ENCODE measurements around the gene PPP1R12C. TPM values are rescaled to one million over a fixed set of nuclear protein-coding genes. Genes with fewer than 3 reads are reported as not detected.

Gene PPP1R12C
- total RNA-seq, 1 experiment from 2014 or later, result 110 TPM

DNA sequence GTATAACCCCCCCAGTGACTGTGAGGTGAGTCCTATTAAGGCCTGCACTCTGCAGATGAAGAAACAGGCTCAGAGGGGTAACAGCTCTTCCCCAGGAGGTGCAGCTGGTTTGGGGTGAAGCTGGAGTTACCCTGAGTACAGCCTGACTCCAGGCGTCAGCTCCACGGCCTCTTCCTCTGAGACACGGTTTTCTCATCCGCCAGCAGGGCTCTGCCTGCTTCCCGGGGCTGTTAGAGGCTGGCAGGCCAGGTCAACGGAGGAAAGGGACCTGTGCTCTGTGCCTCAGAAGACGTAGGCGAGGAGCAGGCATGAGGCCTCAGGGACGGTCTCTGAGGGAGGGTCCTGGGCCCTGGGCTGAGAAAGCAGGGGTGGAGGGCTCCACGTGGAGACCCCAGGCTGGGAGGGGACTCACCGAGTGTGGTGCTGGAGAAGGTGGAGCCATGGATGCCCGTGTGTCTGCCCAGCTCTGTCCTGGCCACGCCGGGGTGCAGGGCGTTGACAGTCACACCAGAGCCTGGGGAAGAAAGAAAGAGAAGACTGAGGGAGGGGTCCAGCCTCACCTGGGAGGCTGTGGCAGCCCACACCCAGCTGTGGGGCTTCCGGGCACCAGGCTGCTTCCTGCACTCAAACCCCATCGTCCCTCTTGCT is 70.3 kb downstream of the PPP1R12C start:
- intact Hi-C loops (cut with micrococcal nuclease; ENCODE audit: unreplicated experiment), result no loop called here
- Histone ChIP-seq H3K9me2 (ENCODE audit: insufficient read depth) (no peaks in the 10 kb centered on the region), H3K9me3 (ENCODE audit: insufficient read depth, low read depth) (no peaks in the 10 kb centered on the region), H3K27me3 (ENCODE audit: insufficient read depth, low read depth) (no peaks in the 10 kb centered on the region), H3K4me3 (no peak overlapping the region), H2AFZ (no peak overlapping the region), H3F3A (ENCODE audit: insufficient read depth, low read depth) (peaks cover 16% of the 10 kb centered on the region; the same call in 1 of the 2 replicates), H4K20me1 (ENCODE audit: insufficient read depth) (peaks cover 52% of the 10 kb centered on the region), H3K27ac (no peak overlapping the region), H3K4me2 (no peak overlapping the region), H3K79me2 (ENCODE audit: low read depth) (no peaks in the 10 kb centered on the region), H3K4me1 (replicated peaks; ENCODE audit: insufficient read depth) (no peaks in the 10 kb centered on the region), H3K36me3 (ENCODE audit: low read depth) (peaks cover 22% of the 10 kb centered on the region)
- no TSS peak for BruUV-seq (replicated peaks)
- TF ChIP-seq, protein P1, sequence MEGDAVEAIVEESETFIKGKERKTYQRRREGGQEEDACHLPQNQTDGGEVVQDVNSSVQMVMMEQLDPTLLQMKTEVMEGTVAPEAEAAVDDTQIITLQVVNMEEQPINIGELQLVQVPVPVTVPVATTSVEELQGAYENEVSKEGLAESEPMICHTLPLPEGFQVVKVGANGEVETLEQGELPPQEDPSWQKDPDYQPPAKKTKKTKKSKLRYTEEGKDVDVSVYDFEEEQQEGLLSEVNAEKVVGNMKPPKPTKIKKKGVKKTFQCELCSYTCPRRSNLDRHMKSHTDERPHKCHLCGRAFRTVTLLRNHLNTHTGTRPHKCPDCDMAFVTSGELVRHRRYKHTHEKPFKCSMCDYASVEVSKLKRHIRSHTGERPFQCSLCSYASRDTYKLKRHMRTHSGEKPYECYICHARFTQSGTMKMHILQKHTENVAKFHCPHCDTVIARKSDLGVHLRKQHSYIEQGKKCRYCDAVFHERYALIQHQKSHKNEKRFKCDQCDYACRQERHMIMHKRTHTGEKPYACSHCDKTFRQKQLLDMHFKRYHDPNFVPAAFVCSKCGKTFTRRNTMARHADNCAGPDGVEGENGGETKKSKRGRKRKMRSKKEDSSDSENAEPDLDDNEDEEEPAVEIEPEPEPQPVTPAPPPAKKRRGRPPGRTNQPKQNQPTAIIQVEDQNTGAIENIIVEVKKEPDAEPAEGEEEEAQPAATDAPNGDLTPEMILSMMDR (conservative IDR thresholded peaks at IDR 0.05), result no peak
- no peak for TF ChIP-seq EZH2 (IDR thresholded peaks at IDR 0.05; ENCODE audit: low read depth)
- ChIA-PET CTCF (no interaction called here), POLR2A (ENCODE audit: unreplicated experiment) (no interaction called here)
- no peak for DNase-seq

DNA sequence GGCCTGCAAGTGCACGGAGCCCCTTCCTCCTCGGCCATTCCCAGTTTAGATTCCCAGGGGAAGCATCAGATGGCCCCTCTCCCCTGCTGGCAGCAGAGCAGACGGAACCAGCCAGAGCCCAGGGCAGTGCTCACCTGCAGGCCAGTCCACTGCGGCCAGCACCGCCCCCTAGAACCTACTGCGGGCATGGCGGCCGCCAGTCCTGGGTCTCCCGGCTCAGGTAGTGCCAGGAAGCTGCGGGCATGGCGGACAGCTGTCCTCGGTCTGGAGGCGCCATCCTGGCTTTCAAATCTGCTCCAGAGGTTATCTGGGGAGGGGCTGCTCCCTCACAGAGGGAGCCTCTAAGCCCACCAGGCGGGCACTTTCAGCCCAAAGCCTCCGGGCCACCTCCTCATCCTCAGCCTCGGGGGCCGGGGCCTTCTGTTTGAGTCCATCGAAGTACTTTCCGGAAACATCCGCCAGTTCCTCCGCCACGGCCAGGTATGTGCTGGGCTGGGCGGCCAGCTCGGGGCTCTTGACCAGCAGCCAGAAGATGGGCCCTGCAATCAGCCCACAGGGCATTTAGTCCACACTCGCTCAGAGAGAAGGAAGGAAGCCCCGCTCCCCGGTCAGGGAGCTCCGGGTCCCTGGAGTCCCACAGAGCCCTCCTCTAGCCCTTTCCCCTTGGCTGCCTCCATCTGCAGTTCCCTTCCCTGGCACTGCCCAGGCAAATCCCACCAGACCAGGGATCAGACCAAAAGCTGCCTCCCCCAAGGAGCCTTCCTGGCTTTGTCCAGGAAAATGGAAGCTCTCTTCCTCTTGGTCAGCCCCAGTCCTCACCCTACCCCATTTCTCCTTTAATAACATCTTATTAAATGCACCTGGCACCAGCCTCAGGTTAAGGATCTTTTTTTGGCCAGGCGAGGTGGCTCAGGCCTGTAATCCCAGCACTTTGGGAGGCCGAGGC is 72.4 kb downstream of the PPP1R12C start:
- intact Hi-C loops (cut with micrococcal nuclease; ENCODE audit: unreplicated experiment), result no loop called here
- Histone ChIP-seq H3K27ac (no peak overlapping the region), H3F3A (ENCODE audit: insufficient read depth, low read depth) (peaks cover 22% of the 10 kb centered on the region; the same call in 1 of the 2 replicates), H4K20me1 (ENCODE audit: insufficient read depth) (peaks cover 46% of the 10 kb centered on the region), H3K9me3 (ENCODE audit: insufficient read depth, low read depth) (no peaks in the 10 kb centered on the region), H3K9me2 (ENCODE audit: insufficient read depth) (no peaks in the 10 kb centered on the region), H3K4me1 (replicated peaks; ENCODE audit: insufficient read depth) (no peaks in the 10 kb centered on the region), H3K4me3 (no peak overlapping the region), H3K4me2 (no peak overlapping the region), H2AFZ (no peak overlapping the region), H3K27me3 (ENCODE audit: insufficient read depth, low read depth) (no peaks in the 10 kb centered on the region), H3K36me3 (ENCODE audit: low read depth) (peaks cover 11% of the 10 kb centered on the region), H3K79me2 (ENCODE audit: low read depth) (no peaks in the 10 kb centered on the region)
- BruUV-seq (replicated peaks), result no TSS peak
- no peak for TF ChIP-seq EZH2 (IDR thresholded peaks at IDR 0.05; ENCODE audit: low read depth)
- TF ChIP-seq, protein P1 (conservative IDR thresholded peaks at IDR 0.05), result no peak
- DNase-seq, result no peak
- CTCF ChIA-PET, result no interaction called here
- POLR2A ChIA-PET (ENCODE audit: unreplicated experiment), result no interaction called here

DNA sequence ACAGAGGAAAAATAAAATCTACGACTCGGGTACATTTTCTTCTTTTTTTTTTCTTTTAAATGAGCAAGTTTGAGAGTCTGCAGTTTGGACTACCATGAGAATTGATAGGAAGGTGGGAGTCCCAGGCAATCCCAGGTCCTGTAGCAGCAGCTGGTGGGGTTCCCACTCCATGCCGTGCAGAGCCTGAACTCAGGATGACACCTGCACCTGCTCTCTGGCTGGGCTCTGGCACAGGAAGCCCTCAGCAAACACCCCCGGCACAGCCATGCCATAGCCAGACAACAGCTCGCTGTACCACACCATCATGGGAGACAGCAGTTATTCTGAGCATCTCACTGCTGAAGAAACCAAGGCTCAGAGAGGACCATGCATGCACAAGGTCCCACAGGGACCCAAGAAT is 73.2 kb downstream of the PPP1R12C start:
- ChIA-PET POLR2A (ENCODE audit: unreplicated experiment) (interaction anchor here (0.7 kb wide), 1 partner anchor 579 kb away, joined by 7 read pairs; no protein-coding TSS in a partner anchor), CTCF (interaction anchor here (0.7 kb wide), 1 partner anchor 107 kb away, joined by 3 read pairs; no protein-coding TSS in a partner anchor)
- intact Hi-C loops (cut with micrococcal nuclease; ENCODE audit: unreplicated experiment), result no loop called here
- Histone ChIP-seq H3K27ac (no peak overlapping the region), H2AFZ (no peak overlapping the region), H3K79me2 (ENCODE audit: low read depth) (no peaks in the 10 kb centered on the region), H3K4me2 (no peak overlapping the region), H3K4me1 (replicated peaks; ENCODE audit: insufficient read depth) (no peaks in the 10 kb centered on the region), H3K36me3 (ENCODE audit: low read depth) (peaks cover 11% of the 10 kb centered on the region), H3K4me3 (no peak overlapping the region), H4K20me1 (ENCODE audit: insufficient read depth) (peaks cover 48% of the 10 kb centered on the region), H3K9me2 (ENCODE audit: insufficient read depth) (no peaks in the 10 kb centered on the region), H3K9me3 (ENCODE audit: insufficient read depth, low read depth) (no peaks in the 10 kb centered on the region), H3K27me3 (ENCODE audit: insufficient read depth, low read depth) (no peaks in the 10 kb centered on the region), H3F3A (ENCODE audit: insufficient read depth, low read depth) (peaks cover 26% of the 10 kb centered on the region; the same call in 1 of the 2 replicates)
- DNase-seq, result no peak
- TF ChIP-seq, protein P1 (conservative IDR thresholded peaks at IDR 0.05), result no peak
- TF ChIP-seq EZH2 (IDR thresholded peaks at IDR 0.05; ENCODE audit: low read depth), result no peak
- BruUV-seq (replicated peaks), result no TSS peak

All from PC-9 (cell line).